GM13976 (cell line): ENCODE measurements around the gene MBNL3.
A peak's percentile ranks its signal among the peaks of the same experiment; 100 is the strongest.
"Not testable (repeated sequence)": the region's sequence is repeated elsewhere in the genome, so short reads cannot be mapped to it uniquely, and the experiment has no call there.

ENCODE experiments used
- DNase-seq: peaks from one replicate; pipeline ENCODE4 v3.0.0; 2012; ENCODE audit warnings: low spot score
- in situ Hi-C: fragments of 300-500 bp; cut with MboI; formaldehyde crosslinking; loops from one replicate; pipeline ENCODE4 v1.12.0; 2022; ENCODE audit warnings: low sequenced_read_pairs, mixed read lengths, inconsistent platforms; ENCODE audit not compliant: unreplicated experiment
- TF ChIP-seq, protein P1 (sequence below): IDR thresholded peaks from 2 replicates; pipeline ENCODE4 v1.5.1; 2012; ENCODE audit warnings: borderline replicate concordance, mild to moderate bottlenecking; ENCODE audit not compliant: insufficient read depth; ENCODE audit errors: extremely low read depth, missing control alignments, control extremely low read depth

The MBNL3 gene

DNA sequence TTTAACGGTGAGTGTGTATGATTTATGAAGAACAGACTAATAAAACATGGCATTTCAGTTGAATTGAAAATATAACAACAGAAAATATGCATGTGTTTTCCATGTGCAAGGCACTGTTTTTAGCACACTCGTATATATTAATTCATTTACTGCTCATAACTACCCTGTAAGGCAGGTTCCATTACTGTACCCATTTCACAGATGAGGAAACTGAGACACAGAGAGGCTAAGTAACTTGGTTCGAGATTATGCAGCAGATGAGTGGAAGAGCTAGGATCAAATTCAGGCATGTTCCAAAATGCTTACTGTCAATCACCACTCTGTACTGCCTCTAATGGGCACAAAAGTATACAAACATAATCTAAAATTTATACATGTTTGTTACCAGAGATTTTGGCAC, 20.4 kb downstream of the MBNL3 start:
- TF ChIP-seq, protein P1, sequence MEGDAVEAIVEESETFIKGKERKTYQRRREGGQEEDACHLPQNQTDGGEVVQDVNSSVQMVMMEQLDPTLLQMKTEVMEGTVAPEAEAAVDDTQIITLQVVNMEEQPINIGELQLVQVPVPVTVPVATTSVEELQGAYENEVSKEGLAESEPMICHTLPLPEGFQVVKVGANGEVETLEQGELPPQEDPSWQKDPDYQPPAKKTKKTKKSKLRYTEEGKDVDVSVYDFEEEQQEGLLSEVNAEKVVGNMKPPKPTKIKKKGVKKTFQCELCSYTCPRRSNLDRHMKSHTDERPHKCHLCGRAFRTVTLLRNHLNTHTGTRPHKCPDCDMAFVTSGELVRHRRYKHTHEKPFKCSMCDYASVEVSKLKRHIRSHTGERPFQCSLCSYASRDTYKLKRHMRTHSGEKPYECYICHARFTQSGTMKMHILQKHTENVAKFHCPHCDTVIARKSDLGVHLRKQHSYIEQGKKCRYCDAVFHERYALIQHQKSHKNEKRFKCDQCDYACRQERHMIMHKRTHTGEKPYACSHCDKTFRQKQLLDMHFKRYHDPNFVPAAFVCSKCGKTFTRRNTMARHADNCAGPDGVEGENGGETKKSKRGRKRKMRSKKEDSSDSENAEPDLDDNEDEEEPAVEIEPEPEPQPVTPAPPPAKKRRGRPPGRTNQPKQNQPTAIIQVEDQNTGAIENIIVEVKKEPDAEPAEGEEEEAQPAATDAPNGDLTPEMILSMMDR: no peak
- in situ Hi-C loops: no loop called here
- DNase-seq: no peak

DNA sequence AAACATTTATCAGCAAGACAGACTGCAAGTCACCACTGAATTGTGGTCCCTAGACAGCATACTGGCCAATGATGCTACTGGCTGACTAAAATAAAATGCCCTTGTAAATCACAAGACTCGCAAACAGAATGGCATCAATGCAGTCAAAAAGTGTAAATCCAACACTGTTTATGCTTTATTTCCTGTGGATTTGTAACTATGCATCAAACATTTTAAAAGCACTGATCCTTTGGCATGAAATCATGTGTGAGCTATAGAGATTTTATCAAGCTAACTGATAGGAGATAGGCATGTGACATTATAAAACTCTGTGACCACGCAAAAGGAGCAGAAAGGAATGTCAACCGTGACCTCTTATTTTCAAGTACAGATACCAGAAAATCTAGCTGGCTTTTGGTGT, 20.8 kb downstream of the MBNL3 start:
- TF ChIP-seq, protein P1: no peak
- in situ Hi-C loops: no loop called here
- no peak for DNase-seq

DNA sequence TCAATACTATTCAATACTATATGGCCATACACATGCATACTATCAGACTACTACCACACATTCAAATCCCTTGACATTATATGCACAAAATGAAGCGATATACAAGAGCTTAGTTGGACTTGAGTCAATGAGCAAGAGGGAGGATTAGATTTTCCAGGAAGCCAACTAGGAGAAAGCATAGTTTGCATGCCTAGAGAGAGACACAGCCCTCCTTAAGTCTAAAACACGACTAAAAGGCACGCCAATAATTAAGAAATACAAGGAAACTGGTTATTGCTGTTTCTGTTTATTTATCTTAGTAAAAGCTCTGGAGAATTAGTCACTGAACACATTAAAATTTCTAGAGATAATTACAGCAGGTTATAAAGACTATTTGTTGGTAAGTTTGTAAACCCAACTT, 21.8 kb downstream of the MBNL3 start:
- TF ChIP-seq, protein P1: no peak
- in situ Hi-C loops: no loop called here
- DNase-seq: no peak

DNA sequence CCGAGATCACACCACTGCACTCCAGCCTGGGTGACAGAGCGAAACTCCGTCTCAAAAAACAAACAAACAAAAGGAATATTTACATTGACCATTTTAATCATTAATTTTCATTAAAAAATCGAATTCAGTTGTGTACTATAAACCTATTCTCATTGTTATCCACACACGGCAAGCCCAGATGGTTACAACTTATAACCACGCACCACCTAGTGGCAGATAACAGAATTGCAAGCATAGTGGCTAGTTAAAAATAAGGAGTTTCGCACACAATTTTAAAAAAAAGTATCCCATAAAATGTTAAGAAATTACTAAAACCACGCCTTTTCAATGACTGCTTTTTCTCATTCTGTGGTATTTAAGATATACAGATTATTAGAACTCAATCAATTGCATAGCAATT, 25.4 kb downstream of the MBNL3 start:
- TF ChIP-seq, protein P1: peak; percentile 12
- in situ Hi-C loops: no loop called here
- no peak for DNase-seq

DNA sequence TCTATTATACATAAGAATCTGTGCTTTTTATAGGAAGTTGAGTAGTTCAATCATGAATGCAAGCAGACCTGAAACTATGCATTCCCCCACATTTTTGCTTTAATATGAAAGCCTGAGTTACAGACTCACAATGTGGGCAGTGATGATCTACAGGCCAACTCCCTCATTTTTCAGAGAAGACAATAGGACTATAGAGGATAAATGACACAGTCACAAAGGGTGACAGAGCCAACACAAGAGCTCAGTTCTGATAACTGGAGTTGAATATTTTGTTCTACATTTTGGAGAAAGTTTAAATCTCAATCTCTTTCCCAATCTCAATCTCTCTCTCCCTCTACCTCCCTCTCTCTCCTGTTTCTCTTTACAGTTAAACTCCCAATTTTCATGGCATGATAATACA, 27.0 kb downstream of the MBNL3 start:
- in situ Hi-C loops: no loop called here
- DNase-seq: no peak
- TF ChIP-seq, protein P1: no peak

DNA sequence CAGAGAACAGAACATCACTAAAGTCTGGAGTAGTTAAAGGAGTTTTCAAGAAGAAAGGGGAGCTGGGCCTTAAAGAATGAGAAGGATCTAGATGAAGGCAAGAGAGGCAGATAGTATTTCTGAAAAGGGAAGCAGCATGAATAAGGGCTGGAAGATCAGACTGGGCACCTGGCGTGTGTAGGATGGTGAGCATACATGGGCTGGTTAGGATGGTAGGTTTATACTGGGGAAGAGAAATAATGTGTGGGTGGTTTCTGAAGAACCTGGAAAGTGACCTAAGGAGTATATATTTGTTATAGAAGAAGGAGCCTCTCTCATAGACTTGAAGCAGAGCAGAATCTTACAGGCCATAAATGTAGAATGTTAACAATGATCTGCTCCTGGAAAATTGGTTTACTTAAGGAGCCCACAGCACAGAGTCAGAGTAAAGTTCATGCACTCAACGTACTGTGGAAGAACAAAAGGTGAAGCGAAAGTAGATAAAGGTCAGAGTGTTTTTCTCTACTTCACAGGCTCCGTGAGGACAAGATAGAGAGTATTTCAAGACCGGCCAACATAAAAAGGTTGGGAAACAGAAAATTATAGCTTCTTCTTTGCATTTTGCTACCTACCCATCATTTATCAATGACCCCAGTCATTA, 35.8 kb downstream of the MBNL3 start:
- TF ChIP-seq, protein P1: no peak
- peak; percentile 4 for DNase-seq
- in situ Hi-C loops: no loop called here

DNA sequence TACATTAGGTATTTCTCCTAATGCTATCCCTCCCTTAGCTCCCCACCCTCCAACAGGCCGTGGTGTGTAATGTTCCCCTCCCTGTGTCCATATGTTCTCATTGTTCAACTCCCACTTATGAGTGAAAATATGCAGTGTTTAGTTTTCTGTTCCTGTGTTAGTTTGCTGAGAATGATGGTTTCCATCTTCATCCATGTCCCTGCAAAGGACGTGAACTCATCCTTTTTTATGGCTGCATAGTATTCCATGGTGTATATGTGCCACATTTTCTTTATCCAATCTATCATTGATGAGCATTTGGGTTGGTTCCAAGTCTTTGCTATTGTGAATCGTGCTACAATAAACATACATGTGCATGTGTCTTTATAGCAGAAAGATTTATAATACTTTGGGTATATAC, 42.9 kb downstream of the MBNL3 start:
- DNase-seq, in situ Hi-C loops: not testable (repeated sequence)
